Fibroblast of the aortic adventitia (primary cell): ENCODE measurements around the gene FAM237B. TPM values are rescaled to one million over a fixed set of nuclear protein-coding genes. Genes with fewer than 3 reads are reported as not detected.
"Not testable (repeated sequence)": the region's sequence is repeated elsewhere in the genome, so short reads cannot be mapped to it uniquely, and the experiment has no call there.

ENCODE experiments used
- DNase-seq: peaks from one replicate; pipeline ENCODE4 v3.0.0-alpha.2; 2010; ENCODE audit warnings: low read depth
- H3K4me3 ChIP-seq: 2 replicates; pipeline ENCODE4 v1.5.1; 2011; ENCODE audit warnings: low read depth, mild to moderate bottlenecking, control low read depth, low read length, moderate library complexity
- total RNA-seq: library from RNA; depleted of rRNA; stranded (reverse); fragments of >200 nt; gene quantifications from 2 replicates; pipeline ENCODE4 v1.2.3, GENCODE V29; 2012; ENCODE audit warnings: low replicate concordance
- TF ChIP-seq, protein P1 (sequence below): IDR thresholded peaks from 2 replicates; pipeline ENCODE4 v1.5.1; 2011; ENCODE audit warnings: mild to moderate bottlenecking, low read length, control low read depth, inconsistent platforms; ENCODE audit not compliant: insufficient read depth

Gene FAM237B
- not detected in 2 replicates for total RNA-seq

DNA sequence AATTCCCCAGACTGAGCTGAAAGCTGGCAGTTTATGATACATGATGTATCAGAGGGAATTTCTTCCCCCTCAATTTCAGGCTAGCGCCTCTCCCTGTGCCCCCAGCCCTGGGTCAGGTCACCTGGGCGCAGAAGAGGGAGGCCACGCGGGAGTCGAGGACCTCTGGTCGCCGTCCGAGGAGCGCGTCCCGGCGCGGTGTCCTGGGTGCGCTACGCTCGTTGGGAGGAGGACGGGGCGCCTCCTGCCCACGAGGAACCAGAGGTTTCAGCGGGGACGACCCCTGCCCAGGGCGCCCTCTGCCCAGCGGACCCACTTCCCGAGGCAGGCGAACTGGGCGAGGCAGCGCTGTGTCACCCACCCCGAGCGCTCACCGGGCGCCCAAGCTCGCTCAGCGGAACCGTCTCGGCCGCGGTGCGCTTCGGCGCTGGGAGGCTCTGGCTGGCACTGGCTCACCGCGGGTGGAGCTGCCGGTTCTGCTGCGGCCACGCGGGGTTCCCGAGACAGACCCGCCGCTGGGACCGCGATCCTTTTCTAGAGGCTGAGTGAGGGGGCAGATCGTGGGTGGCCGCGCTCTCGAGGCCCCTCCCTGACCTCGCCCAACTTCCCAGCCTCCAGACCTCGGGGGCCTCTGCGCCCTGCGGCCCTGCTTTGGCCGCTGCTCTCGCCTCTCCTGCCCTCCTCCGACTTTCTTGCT lies at the start of gene FAM237B:
TSS of gene FAM237B (minus strand) at position 504 of the 694 bp plus-strand sequence. CDS start 1,556 bp downstream, outside the sequence.
- H3K4me3 ChIP-seq = peak within 1 kb of the TSS; percentile 53
- TF ChIP-seq, protein P1, sequence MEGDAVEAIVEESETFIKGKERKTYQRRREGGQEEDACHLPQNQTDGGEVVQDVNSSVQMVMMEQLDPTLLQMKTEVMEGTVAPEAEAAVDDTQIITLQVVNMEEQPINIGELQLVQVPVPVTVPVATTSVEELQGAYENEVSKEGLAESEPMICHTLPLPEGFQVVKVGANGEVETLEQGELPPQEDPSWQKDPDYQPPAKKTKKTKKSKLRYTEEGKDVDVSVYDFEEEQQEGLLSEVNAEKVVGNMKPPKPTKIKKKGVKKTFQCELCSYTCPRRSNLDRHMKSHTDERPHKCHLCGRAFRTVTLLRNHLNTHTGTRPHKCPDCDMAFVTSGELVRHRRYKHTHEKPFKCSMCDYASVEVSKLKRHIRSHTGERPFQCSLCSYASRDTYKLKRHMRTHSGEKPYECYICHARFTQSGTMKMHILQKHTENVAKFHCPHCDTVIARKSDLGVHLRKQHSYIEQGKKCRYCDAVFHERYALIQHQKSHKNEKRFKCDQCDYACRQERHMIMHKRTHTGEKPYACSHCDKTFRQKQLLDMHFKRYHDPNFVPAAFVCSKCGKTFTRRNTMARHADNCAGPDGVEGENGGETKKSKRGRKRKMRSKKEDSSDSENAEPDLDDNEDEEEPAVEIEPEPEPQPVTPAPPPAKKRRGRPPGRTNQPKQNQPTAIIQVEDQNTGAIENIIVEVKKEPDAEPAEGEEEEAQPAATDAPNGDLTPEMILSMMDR = no peak
- DNase-seq = peak; percentile 22

DNA sequence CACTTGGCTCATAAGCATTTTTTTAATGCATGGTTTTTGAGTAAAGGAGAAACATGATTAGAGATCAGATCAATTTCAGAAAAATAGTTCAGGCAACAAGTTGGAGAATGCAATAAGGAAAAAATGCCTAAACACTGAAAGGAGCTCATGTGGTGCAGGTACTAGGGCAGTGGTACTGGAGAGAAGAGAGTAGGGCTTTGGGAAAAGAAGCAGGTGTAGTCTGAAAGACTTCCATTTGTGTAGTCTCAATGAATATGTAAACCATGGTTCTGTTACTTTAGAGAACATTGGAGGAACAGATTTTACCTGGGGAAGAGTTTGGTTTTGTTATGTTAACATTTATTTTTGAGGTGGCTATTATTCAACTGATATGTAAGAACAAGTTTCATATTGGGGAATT lies 30.9 kb upstream of the FAM237B start:
- TF ChIP-seq, protein P1 = no peak

DNA sequence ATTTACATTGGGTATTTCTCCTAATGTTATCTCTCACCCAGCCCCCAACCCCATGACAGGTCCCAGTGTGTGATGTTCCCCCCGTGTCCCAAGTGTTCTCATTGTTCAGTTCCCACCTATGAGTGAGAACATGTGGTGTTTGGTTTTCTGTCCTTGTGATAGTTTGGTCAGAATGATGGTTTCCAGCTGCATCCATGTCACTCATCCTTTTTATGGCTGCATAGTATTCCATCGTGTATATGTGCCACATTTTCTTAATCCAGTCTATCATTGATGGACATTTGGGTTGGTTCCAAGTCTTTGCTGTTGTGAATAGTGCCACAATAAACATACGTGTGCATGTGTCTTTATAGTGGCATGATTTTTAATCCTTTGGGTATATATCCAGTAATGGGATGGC lies 28.9 kb upstream of the FAM237B start:
- not testable (repeated sequence) for H3K4me3 ChIP-seq, DNase-seq

More for the DNA sequence above, 30.9 kb upstream of the FAM237B start:
- no peak for DNase-seq
- no peak overlapping the region for H3K4me3 ChIP-seq

DNA sequence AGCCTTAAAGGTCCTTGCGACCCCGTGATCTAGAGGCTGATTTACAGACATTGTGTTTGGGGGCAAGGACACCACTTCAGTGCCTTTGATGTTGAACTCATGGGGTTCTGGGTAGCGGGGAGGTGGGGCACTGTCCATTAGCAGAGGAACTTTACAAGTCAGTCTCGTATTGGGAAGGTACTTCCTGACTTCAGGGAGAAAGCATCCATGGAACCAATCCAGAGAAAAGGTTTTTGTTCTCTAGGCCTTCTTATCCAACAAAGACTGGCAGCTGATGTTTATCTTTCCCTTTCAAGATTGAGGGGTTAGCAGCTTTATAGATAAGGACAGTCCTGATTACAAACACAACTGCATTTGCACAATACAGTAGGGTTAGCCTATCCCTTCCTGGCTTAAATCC lies 28.2 kb upstream of the FAM237B start:
- TF ChIP-seq, protein P1 = no peak
- no peak overlapping the region for H3K4me3 ChIP-seq
- no peak for DNase-seq

DNA sequence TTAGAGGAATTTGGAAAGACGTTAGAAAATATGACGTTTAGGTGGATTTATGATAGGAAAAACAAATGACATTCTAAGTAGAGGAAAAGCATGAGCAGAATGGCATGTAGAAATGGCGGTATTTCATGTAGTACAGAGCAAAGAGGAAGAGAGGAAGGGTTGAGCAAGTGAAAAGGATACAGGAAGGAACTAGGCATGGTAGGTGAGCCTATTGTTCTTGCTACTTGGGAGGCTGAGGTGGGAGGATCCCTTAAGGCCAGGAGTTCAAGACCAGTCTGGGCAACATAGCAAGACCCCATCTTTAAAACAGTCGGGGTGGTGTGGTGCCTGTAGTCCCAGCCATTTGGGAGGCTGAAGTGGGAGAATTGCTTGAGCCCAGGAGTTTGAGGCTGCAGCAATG lies 26.7 kb upstream of the FAM237B start:
- peak overlapping the region; percentile 98 for H3K4me3 ChIP-seq
- TF ChIP-seq, protein P1 = no peak
- no peak for DNase-seq

DNA sequence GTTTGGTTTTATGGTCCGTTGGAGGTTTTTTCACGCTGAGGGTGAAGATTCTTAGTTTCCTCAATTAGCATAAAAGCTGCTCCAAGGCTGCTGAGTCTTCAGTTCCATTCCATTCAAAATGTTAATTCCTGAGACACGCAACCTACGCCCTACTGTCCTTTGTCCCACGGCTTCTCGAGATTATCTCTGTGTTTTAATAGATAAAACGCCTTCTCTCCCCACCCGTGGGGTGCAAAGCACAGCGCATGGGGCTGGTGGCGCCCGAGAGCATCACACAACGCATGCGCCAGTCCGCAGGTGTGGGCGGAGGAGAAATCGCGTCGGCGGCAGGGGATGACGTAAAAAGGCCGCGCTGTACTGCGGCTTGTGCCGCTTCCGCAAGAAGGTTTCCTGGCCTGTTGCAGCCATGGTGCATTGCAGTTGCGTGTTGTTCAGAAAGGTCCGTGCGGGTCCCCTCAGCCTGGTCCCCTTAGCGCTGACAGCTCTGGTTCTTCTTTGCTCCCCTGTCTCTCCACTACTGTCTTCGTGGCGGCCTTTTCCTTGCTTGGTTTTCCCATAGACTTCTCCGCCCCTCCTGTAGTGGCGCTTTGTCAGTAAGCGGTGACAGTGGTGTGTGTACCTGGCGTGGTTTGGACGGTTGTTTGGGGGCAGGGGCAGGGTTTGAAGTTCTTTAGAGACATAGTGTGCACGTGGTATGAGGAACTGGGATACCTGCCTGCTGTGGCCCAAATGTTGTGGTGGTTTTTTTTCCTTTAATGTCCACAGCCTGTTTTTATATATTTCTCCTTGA lies 25.4 kb upstream of the FAM237B start, which contains the start of gene GTPBP10:
TSS of gene GTPBP10 (plus strand) at position 381 of the 790 bp plus-strand sequence. CDS start at position 407, 26 bp downstream.
- TF ChIP-seq, protein P1 = peak; percentile 86
- peak within 1 kb of the TSS; percentile 98 for H3K4me3 ChIP-seq
- peak; percentile 96 for DNase-seq

DNA sequence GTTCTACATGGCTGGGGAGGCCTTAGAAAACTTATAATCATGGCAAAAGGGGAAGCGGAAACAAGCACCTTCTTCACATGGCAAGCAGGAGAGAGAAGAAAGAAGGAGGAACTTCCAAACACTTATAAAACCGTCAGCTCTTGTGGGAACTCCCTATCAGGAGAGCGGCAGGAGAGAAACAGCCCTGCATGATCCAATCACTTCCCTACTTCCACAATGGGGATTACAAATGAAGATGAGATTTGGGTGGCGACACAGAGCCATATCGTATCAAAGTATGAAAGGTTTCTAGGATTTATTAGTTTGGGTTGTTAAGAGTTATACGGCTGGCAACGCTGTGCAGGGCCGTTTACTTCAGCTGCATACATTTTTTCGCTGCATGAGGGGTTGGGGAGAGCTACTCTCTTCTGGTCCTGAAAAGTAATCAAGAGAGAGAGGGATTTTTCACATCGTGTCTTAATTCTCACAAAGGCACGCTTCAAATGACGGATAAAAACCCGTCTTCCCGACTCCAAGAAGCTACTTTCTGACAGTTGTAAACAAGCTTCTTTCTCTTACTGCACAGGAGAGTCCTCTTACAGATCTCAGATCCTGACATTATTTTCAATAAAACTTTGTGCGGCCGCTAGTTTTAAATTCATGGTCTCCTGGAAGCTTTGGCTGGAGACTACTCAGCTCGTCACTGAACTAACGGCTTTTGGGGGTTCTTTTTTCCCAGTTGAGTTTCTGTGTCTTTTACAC lies 24.7 kb upstream of the FAM237B start:
- DNase-seq = peak; percentile 47
- TF ChIP-seq, protein P1 = no peak

More for the DNA sequence above, 24.7 kb upstream of the FAM237B start:
- H3K4me3 ChIP-seq = peak overlapping the region; percentile 98
